Right cardiac atrium (tissue), 5 donors: ENCODE data around the gene LAS1L. TPM values are rescaled to one million over a fixed set of nuclear protein-coding genes. Genes with fewer than 3 reads are reported as not detected.
A peak's percentile ranks its signal among the peaks of the same experiment; 100 is the strongest.
"Not testable (repeated sequence)": the region's sequence is repeated elsewhere in the genome, so short reads cannot be mapped to it uniquely, and the experiment has no call there.

Experiments
- ATAC-seq, 2 donors: fragments of 200-7000 bp; cut with Tn5 transposase; one replicate each; pipeline versions ENCODE4 v1.8.0 to v1.9.1; 2020; ENCODE audit warnings: moderate library complexity in 2 of 2, mild to moderate bottlenecking in 1 of 2
- DNase-seq, 3 donors: peaks; one replicate each; pipeline ENCODE4 v3.0.0-alpha.2; 2020
- H3K27ac ChIP-seq: one replicate; pipeline ENCODE4 v1.5.1; 2013; ENCODE audit warnings: mild to moderate bottlenecking, low read length, control low read depth, moderate library complexity
- H3K27me3 ChIP-seq: one replicate; pipeline ENCODE4 v1.6.1; 2013; ENCODE audit not compliant: control insufficient read depth, insufficient read depth
- H3K4me1 ChIP-seq: one replicate; pipeline ENCODE4 v1.6.1; 2013; ENCODE audit warnings: low read length; ENCODE audit not compliant: control insufficient read depth, insufficient read depth
- H3K4me3 ChIP-seq: one replicate; pipeline ENCODE4 v1.5.1; 2013; ENCODE audit warnings: low read length, control low read depth
- H3K9me3 ChIP-seq: one replicate; pipeline ENCODE4 v1.6.1; 2013; ENCODE audit warnings: low read length; ENCODE audit not compliant: control insufficient read depth
- WGBS: extraction: QIAGEN DNeasy Blood & Tissue Kit; methylation state at CpG from one replicate; pipeline ENCODE4 v1.1.7; 2013; 5-methylcytosine and 5-hydroxymethylcytosine counted together
- intact Hi-C, 4 donors: fragments of 100-400 bp; cut with DNase I; formaldehyde crosslinking; loops; one replicate each; pipeline versions ENCODE4 v1.11.0 to v1.14.0; 2022 to 2023
- long read RNA-seq, 4 donors: library from polyadenylated mRNA; unstranded; transcript quantifications; one replicate each; pipeline ENCODE4 v2.0.0, GENCODE V29; 2020 to 2021
- polyA plus RNA-seq: library from polyadenylated mRNA; stranded (reverse); fragments of 200-250 nt; gene quantifications from one replicate; pipeline ENCODE4 v1.2.3, GENCODE V29; 2013
- total RNA-seq, 4 donors: library from RNA; stranded (reverse); fragmentation: NEBNext Ultra II Directional; extraction: Animal tissue kit (Norgen Biotek cat#: 25700); gene quantifications; one replicate each; pipeline ENCODE4 v1.2.1, GENCODE V29; 2021
- donor health status: healthy with polysubstance abuse.
- donor health status: DM: no; HTN: yes; CAD: no.
- donor health status: DM: no; HTN: no; CAD: no.
- donor health status: DM: no; HTN: yes; CAD: no; lungs with severe emphysema.
- donor health status: DM: yes; HTN: yes; CAD: no.

LAS1L gene
- total RNA-seq, result 10 to 100 TPM; 15.4 to 20.4 (median 17.2) TPM
- 13.1 TPM for polyA plus RNA-seq
- long read RNA-seq, donor 1, transcript LAS1L-203 (14 exons, 2,439 nt), result major isoform, 16 of 70 reads
- long read RNA-seq, donor 1, transcript LAS1L-202 (13 exons, 2,386 nt), result minor isoform, 14 of 70 reads
- long read RNA-seq, donor 1, partial matches to known transcripts, result 16 of 70 reads
- long read RNA-seq, donor 1, other reads (novel, unspliced or antisense), result 24 of 70 reads
- long read RNA-seq, donor 2, transcript LAS1L-203 (14 exons, 2,439 nt), result major isoform, 6 of 23 reads
- long read RNA-seq, donor 2, partial matches to known transcripts, result 2 of 23 reads
- long read RNA-seq, donor 2, other reads (novel, unspliced or antisense), result 11 of 23 reads
- long read RNA-seq, donor 3, transcript LAS1L-203 (14 exons, 2,439 nt), result major isoform, 35 of 141 reads
- long read RNA-seq, donor 3, transcript LAS1L-202 (13 exons, 2,386 nt), result minor isoform, 27 of 141 reads
- long read RNA-seq, donor 3, partial matches to known transcripts, result 40 of 141 reads
- long read RNA-seq, donor 3, other reads (novel, unspliced or antisense), result 39 of 141 reads
- long read RNA-seq, donor 4, transcript LAS1L-203 (14 exons, 2,439 nt), result major isoform, 6 of 21 reads
- long read RNA-seq, donor 4, partial matches to known transcripts, result 5 of 21 reads
- long read RNA-seq, donor 4, other reads (novel, unspliced or antisense), result 8 of 21 reads

DNA sequence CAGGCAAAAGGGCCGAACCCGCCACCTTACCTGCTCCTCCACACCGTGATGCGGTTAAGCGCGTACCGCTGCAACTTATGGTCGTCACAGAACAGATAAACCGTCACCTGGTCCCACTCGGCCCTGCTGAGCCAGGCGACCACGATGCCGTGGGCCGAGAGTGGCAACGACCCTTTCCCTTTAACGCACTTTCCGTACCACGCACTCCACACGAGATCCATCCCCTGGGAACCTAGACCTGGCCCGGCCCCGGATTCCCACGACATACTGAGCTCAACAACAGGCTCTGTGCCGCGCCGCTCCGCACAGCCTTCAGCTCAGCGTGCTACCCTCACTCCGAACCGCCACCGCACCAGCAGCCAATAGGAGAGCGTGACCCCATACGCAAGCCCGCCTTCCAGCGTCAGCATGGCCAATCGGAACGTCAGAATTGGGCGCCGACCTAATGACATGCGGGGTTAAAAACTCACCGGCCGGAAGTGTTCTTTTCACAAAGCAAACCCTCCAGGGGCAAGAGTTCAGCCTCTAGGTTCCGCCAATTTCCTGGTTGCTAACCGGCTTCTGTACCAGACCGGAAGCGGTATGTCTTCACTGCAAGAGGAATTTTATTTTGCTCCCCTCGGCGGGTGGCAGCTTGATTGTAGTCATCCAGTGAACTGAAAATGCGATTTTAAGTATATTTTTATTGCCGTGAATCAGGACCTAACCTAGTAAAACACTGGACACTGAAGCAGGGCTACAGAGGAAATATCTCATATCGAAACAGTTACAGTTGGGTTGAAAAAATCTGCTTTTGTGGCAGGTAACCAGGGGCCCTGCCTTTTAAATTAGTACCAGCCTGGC lies at the start of gene LAS1L:
Gene LAS1L, minus strand, starts transcription at position 338 of the 843 bp plus-strand sequence. Its CDS starts 72 bp downstream, at position 266.
- Histone ChIP-seq H3K9me3 (no peaks in the 10 kb centered on the region), H3K27ac (peak within 1 kb of the TSS; percentile 54), H3K27me3 (no peaks in the 10 kb centered on the region), H3K4me1 (peaks cover 8% of the 10 kb centered on the region), H3K4me3 (peak within 1 kb of the TSS; percentile 78)
- intact Hi-C loops, result no loop called here
- DNase-seq (peak; percentile 91 to 96 (median 95)), ATAC-seq (peak; percentile 100)
- WGBS, result 1% methylated on average over 50 of the region's 50 CpGs

DNA sequence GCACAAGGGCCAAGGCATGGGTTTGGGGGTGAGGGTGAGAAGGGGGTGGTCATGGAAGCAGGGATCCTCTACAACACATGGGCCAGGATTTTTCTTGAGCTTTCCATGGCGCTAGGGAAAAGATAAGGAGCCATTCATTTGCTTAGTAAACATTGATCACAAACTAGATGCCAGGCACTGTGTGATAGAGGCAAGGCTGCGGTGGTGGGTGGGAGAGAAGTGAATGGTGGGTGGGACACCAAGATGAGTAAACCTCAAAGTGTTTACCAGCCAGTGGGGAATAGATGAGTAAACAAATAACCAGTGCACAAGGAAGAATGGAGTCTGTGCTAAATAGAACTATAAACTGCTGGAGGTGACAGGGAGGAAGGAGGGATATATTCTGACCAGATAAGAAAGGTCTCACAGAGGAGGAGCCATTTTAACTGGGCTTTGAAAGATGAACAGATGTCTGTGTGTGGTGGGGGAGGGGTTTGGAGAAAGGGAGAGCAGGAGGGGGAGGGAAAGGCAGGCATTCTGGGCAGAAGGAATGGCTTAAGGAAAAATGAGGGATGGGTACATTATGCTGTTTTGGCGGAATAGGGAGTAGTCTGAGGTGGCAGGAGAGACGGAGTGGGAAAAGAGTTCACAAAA lies 48.0 kb upstream of the LAS1L start:
- Histone ChIP-seq H3K27ac (no peak overlapping the region), H3K4me3 (no peak overlapping the region), H3K4me1 (no peaks in the 10 kb centered on the region), H3K27me3 (no peaks in the 10 kb centered on the region), H3K9me3 (no peaks in the 10 kb centered on the region)
- DNase-seq (no peak), ATAC-seq (no peak)
- intact Hi-C loops, result loop anchor here (2.0 to 5.0 kb wide), 2 partner anchors 404 to 405 kb away; no protein-coding TSS in a partner anchor
- WGBS, result 85% methylated on average over 4 of the region's 4 CpGs

DNA sequence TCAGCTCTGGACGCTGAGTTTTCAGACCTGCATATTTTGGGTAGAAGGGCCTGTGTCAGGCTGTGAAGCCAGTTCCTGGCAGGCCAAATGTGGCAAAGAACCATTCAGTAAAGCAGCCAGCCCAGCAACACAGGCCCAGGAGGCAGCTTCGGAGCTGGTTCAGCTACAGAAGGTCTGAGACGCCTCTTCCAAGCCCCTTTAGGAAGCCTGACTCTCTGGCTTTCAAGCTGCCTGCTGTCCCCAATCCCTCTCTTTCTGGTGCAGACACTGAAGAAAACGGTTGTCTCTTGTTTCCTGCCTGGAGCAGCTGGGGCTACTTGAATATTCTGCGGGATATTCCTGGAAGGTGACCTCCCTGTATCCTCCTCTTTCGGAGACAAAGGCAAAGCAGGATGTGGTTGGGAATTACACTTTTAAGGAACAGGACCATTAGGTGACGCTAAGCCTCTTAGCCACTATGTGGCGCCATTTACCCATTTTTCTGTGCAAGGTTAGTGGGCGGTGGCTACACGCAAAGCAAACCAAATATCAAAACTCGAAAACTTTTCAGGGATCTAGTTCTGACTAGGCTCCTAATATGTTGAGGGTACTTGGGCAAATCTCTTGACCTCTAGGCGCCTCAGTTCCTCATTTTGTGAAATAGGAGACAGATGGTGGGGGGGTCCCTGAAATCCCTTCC lies 47.2 kb upstream of the LAS1L start:
- 8% methylated on average over 12 of the region's 12 CpGs for WGBS
- DNase-seq (peak; percentile 32 to 69 (median 52)), ATAC-seq (peak; percentile 77 to 93)
- no peak overlapping the region for H3K27ac ChIP-seq
- intact Hi-C loops, result loop anchor here (2.0 to 5.0 kb wide), 2 partner anchors 405 to 406 kb away; no protein-coding TSS in a partner anchor
- no peaks in the 10 kb centered on the region for H3K4me1 ChIP-seq
- no peak overlapping the region for H3K4me3 ChIP-seq
- H3K9me3 ChIP-seq, result no peaks in the 10 kb centered on the region
- H3K27me3 ChIP-seq, result no peaks in the 10 kb centered on the region

DNA sequence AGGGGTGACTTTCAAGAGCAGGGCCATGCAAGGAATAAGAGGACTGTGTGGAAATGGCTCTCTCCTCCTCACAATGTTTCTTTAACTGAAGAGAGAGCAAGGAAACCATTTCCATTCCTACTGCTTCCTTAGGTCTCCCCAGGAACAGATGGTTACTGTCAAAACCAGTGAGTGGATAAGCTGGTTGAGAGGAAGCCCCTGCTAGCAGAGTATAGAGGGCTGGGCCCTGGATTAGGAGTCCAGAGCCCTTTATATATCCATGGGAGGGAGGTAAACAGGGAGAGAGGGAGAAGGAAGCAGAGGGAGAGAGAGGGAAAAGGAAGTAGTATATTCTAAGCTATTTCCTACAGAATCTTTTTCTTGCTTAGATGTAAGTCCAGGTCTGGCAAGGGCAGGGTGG lies 43.8 kb upstream of the LAS1L start:
- ATAC-seq, result no peak
- H3K4me1 ChIP-seq, result no peaks in the 10 kb centered on the region
- intact Hi-C loops, result no loop called here
- no peaks in the 10 kb centered on the region for H3K27me3 ChIP-seq
- no peaks in the 10 kb centered on the region for H3K9me3 ChIP-seq
- H3K27ac ChIP-seq, result no peak overlapping the region
- H3K4me3 ChIP-seq, result no peak overlapping the region
- no peak for DNase-seq

DNA sequence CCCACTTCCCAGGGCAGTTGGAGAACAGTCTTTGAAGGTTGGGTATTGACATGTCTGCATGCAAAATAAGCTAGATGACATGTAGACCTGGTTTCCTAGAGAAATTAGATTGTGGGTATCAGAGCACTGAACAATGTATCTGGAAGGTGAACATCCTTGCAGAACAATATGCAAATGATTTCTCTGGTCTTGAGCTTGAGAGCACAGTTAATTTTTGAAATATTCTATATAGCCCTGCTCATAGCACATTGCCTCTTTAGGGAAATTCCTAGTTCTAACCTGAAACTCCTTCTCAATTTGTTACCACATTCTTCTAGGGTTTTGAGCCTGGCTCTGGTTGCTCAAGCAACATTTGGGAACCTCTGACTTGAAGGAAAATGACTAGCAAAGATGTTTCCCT lies 41.6 kb upstream of the LAS1L start:
- ATAC-seq (no peak), DNase-seq (no peak)
- intact Hi-C loops, result no loop called here
- H3K9me3 ChIP-seq, result no peaks in the 10 kb centered on the region
- H3K27ac ChIP-seq, result no peak overlapping the region
- H3K4me1 ChIP-seq, result no peaks in the 10 kb centered on the region
- no peaks in the 10 kb centered on the region for H3K27me3 ChIP-seq
- no peak overlapping the region for H3K4me3 ChIP-seq

DNA sequence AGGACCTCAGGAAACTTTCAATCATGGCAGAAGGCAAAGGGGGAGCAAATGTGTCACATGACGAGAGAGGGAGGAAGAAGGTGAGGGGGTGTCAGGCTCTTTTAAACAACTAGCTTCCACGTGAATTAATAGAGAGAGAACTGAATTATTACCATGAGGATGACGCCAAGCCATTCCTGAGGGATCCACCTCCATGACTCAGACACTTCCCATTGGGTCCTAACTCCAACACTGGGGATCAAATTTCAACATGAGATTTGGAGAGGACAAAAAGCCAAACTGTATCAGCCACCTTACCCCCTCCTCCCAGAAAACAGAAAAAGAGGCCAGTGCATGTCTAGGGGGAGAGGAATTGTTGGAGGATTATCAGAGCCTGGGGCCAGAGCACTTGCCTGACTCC lies 40.4 kb upstream of the LAS1L start:
- Histone ChIP-seq H3K27ac (no peak overlapping the region), H3K4me3 (no peak overlapping the region), H3K9me3 (no peaks in the 10 kb centered on the region), H3K27me3 (no peaks in the 10 kb centered on the region), H3K4me1 (no peaks in the 10 kb centered on the region)
- intact Hi-C loops, result no loop called here
- 57% methylated on average over 3 of the region's 3 CpGs for WGBS
- ATAC-seq, result no peak
- DNase-seq, result no peak

DNA sequence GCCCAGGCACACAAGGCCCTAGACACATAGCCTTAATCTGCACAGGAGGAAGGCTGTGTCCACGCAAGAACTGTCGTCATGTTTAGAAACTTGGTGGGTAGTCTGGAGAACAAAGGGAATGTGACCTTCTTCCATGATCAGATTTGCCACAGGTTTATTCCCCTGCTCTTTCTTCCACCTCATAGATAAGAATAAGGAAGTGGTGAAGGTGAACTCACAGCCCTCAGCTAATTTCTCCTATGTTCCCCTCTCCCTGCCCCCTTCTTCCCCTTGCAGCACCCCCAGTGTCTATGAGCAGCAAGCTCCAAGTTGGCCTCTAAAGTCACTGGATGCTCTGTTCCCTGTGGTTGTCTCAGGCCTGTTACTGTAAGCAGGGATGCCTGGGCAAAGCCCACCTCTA lies 39.8 kb upstream of the LAS1L start:
- no peaks in the 10 kb centered on the region for H3K4me1 ChIP-seq
- 93% methylated on average over 2 of the region's 2 CpGs for WGBS
- no peaks in the 10 kb centered on the region for H3K9me3 ChIP-seq
- H3K27me3 ChIP-seq, result no peaks in the 10 kb centered on the region
- no peak overlapping the region for H3K4me3 ChIP-seq
- DNase-seq, result no peak
- ATAC-seq, result no peak
- intact Hi-C loops, result no loop called here
- H3K27ac ChIP-seq, result no peak overlapping the region

DNA sequence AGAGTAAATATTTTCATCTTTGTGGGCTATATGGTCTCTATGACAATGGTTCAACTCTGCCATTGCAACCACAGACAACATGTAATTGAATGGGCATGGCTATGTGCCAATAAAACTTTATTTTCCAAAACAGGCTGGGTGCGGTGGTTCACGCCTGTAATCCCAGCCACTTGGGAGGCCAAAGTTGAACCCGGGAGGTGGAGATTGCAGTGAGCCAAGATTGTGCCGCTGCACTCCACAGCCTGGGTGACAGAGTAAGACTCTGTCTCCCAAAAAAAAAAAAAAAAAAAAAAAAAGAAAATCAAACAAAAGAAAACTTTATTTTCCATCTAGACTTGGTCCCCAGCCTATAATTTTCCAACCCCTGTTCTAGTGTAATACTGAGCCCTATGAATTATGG lies 38.4 kb upstream of the LAS1L start:
- no peak overlapping the region for H3K27ac ChIP-seq
- H3K27me3 ChIP-seq, result no peaks in the 10 kb centered on the region
- intact Hi-C loops, result no loop called here
- no peak overlapping the region for H3K4me3 ChIP-seq
- no peaks in the 10 kb centered on the region for H3K9me3 ChIP-seq
- no peaks in the 10 kb centered on the region for H3K4me1 ChIP-seq
- DNase-seq (no peak), ATAC-seq (no peak)
- whole genome bisulfite sequencing, result 91% methylated on average over 4 of the region's 4 CpGs

DNA sequence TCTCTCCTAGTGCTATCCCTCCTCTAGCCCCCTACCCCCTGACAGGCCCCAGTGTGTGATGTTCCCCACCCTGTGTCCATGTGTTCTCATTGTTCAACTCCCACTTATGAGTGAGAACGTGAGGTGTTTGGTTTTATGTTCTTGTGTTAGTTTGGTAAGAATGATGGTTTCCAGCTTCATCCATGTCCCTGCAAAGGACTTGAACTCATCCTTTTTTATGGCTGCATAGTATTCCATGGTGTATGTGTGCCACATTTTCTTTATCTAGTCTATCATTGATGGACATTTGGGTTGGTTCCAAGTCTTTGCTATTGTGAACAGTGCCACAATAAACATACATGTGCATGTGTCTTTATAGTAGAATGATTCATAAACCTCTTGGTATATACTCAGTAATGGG lies 28.3 kb upstream of the LAS1L start:
- DNase-seq, intact Hi-C loops: not testable (repeated sequence)
- 92% methylated on average over 1 of the region's 1 CpG for WGBS

More for the DNA sequence above, 28.3 kb upstream of the LAS1L start:
- H3K4me1 ChIP-seq, H3K27ac ChIP-seq, H3K9me3 ChIP-seq, ATAC-seq, H3K27me3 ChIP-seq, H3K4me3 ChIP-seq: not testable (repeated sequence)
